ENCODE results near the gene GNAT3. TPM values are rescaled to one million over a fixed set of nuclear protein-coding genes. Genes with fewer than 3 reads are reported as not detected.

The GNAT3 gene
- not detected for total RNA-seq
- polyA plus RNA-seq: not detected
- long read RNA-seq, donor 1: 0 reads
- long read RNA-seq, donor 2: 0 reads
- long read RNA-seq, donor 3: 0 reads
- long read RNA-seq, donor 4: 0 reads
- long read RNA-seq, donor 5: 0 reads
- long read RNA-seq, donor 6: 0 reads
- long read RNA-seq, donor 7: 0 reads
- long read RNA-seq, donor 8: 0 reads
- long read RNA-seq, donor 9: 0 reads
- long read RNA-seq, donor 10: 0 reads

GRCh38 chr7:80511964-80512363 is at the start of gene GNAT3:
GNAT3 (minus strand) TSS chr7:80512064; CDS start chr7:80511926, 138 bp downstream.
- intact Hi-C loops (cut with DNase I): no loop called here
- TF ChIP-seq POLR2A (IDR thresholded peaks at IDR 0.05) (no peak), CTCF (IDR thresholded peaks at IDR 0.05) (no peak)
- 87 to 92% (median 89%) methylated on average over 3 of the region's 3 CpGs for WGBS, 4 donors
- H3K27me3 ChIP-seq: no peaks in the 10 kb centered on the region
- no peak within 1 kb of the TSS for H3K27ac ChIP-seq
- DNase-seq: no peak
- H3K9me3 ChIP-seq (replicated peaks in 1 of 3): no peaks in the 10 kb centered on the region
- H3K4me3 ChIP-seq: no peak within 1 kb of the TSS
- peaks cover 8 to 12% of the 10 kb centered on the region in 2 donors for H3K4me1 ChIP-seq (replicated peaks in 1 of 2)
- H3K36me3 ChIP-seq (replicated peaks in 1 of 2): no peaks in the 10 kb centered on the region

- no peak for DNase-seq
- no peak overlapping the region for H3K27ac ChIP-seq
- H3K9me3 ChIP-seq (replicated peaks in 1 of 3): peaks cover 0 to 7% (median 0%) of the 10 kb centered on the region in 3 donors
- intact Hi-C loops (cut with DNase I): no loop called here
- TF ChIP-seq CTCF (IDR thresholded peaks at IDR 0.05): no peak
- H3K4me3 ChIP-seq: no peak overlapping the region
- H3K27me3 ChIP-seq: no peaks in the 10 kb centered on the region
- WGBS, 4 donors: 65 to 84% (median 76%) methylated on average over 3 of the region's 3 CpGs
- no peaks in the 10 kb centered on the region for H3K36me3 ChIP-seq (replicated peaks in 1 of 2)
- H3K4me1 ChIP-seq (replicated peaks in 1 of 2): peaks cover 0 to 5% of the 10 kb centered on the region in 2 donors
Measured at GRCh38 chr7:80558116-80558515, 46.3 kb upstream of the GNAT3 start.

- Histone ChIP-seq H3K4me1 (replicated peaks in 1 of 2) (peaks cover 3 to 22% of the 10 kb centered on the region in 2 donors), H3K27ac (no peak overlapping the region), H3K36me3 (replicated peaks in 1 of 2) (no peaks in the 10 kb centered on the region), H3K27me3 (no peaks in the 10 kb centered on the region), H3K9me3 (replicated peaks in 1 of 3) (no peaks in the 10 kb centered on the region), H3K4me3 (no peak overlapping the region)
- no peak for TF ChIP-seq POLR2A (IDR thresholded peaks at IDR 0.05)
- TF ChIP-seq CTCF (IDR thresholded peaks at IDR 0.05): no peak
- no peak for DNase-seq
- intact Hi-C loops (cut with DNase I): no loop called here
- 22 to 46% (median 30%) methylated on average over 1 of the region's 1 CpG for WGBS, 4 donors
Measured at GRCh38 chr7:80552031-80552694, 40.3 kb upstream of the GNAT3 start.

GRCh38 chr7:80550005-80550404 is 38.1 kb upstream of the GNAT3 start:
- TF ChIP-seq CTCF (IDR thresholded peaks at IDR 0.05) (no peak), POLR2A (IDR thresholded peaks at IDR 0.05) (no peak)
- Histone ChIP-seq H3K9me3 (replicated peaks in 1 of 3) (no peaks in the 10 kb centered on the region), H3K27ac (no peak overlapping the region), H3K36me3 (replicated peaks in 1 of 2) (no peaks in the 10 kb centered on the region), H3K4me1 (replicated peaks in 1 of 2) (peaks cover 3 to 22% of the 10 kb centered on the region in 2 donors), H3K4me3 (no peak overlapping the region), H3K27me3 (no peaks in the 10 kb centered on the region)
- DNase-seq: no peak
- WGBS, 4 donors: 92 to 97% (median 96%) methylated on average over 2 of the region's 2 CpGs
- intact Hi-C loops (cut with DNase I): no loop called here
